ENCODE data around the gene STMN3. TPM values are rescaled to one million over a fixed set of nuclear protein-coding genes. Genes with fewer than 3 reads are reported as not detected.

The STMN3 gene
- total RNA-seq, 1 experiment from 2014 or later = 138 TPM

DNA sequence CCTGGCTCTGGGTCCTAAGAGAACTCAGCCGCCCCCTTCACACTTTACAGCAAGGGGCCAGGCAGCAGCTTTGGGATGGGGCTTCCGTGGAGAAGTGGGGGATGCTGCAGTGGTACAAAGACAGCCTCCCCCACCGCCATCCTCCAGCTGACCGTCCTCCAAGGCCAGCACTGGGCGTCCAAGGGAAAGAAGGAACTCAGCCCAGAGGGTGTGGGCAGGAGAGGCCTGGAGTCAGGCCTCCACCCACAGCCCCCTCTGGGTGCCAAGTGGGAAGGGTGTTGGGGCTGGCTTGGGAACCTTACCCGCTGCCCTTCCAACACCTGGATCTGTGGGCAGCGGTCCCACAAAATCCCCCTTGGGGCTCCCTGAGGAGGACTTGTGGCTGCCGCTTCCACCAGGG lies 13.1 kb downstream of the STMN3 start:
- ChIA-PET RAD21 (ENCODE audit: low non-redundant PET in 1 of 2, low total read pairs in 2 of 2, uncharacterized antibody in 2 of 2, unreplicated experiment in 2 of 2) (no interaction called here), POLR2A (no interaction called here), CTCF (no interaction called here)
- H3K4me2 ChIP-seq (ENCODE audit: low read length) = no peak overlapping the region
- no peak overlapping the region for H2AFZ ChIP-seq (ENCODE audit: low read depth, low read length, poor library complexity, severe bottlenecking)
- intact Hi-C loops (cut with micrococcal nuclease) = loop anchor here (5.0 kb wide), 1 partner anchor 103 kb away; the partner anchor contains the start of gene PTK6
- no peaks in the 10 kb centered on the region for H3K27me3 ChIP-seq (ENCODE audit: insufficient read depth, low read length)
- no peaks in the 10 kb centered on the region for H4K20me1 ChIP-seq (ENCODE audit: insufficient read depth)
- H3K9me3 ChIP-seq (ENCODE audit: control insufficient read depth in 1 of 2, insufficient read depth in 1 of 2, low read depth in 1 of 2, low read length in 2 of 2) = no peaks in the 10 kb centered on the region
- TF ChIP-seq TCF7L2 (IDR thresholded peaks at IDR 0.05; ENCODE audit: borderline replicate concordance, extremely low read depth, insufficient read depth, insufficient read length) (no peak), ZFX (IDR thresholded peaks at IDR 0.05) (no peak), YY1 (IDR thresholded peaks at IDR 0.05; ENCODE audit: extremely low read depth, insufficient replicate concordance, low read depth, low read length) (no peak), EZH2phosphoT487 (IDR thresholded peaks at IDR 0.05; ENCODE audit: borderline replicate concordance) (no peak), CBX3 (IDR thresholded peaks at IDR 0.05; ENCODE audit: low read depth) (no peak), EGR1 (IDR thresholded peaks at IDR 0.05; ENCODE audit: low read depth) (no peak), POLR2AphosphoS5 (IDR thresholded peaks at IDR 0.05; ENCODE audit: low read depth, low read length) (no peak)
- TF ChIP-seq, protein P1, sequence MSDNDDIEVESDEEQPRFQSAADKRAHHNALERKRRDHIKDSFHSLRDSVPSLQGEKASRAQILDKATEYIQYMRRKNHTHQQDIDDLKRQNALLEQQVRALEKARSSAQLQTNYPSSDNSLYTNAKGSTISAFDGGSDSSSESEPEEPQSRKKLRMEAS (IDR thresholded peaks at IDR 0.05) = no peak
- H3K9me2 ChIP-seq (ENCODE audit: insufficient read depth) = no peaks in the 10 kb centered on the region
- H3K9ac ChIP-seq (ENCODE audit: low read length) = no peak overlapping the region
- no peak overlapping the region for H3K4me3 ChIP-seq (replicated peaks in 1 of 2; ENCODE audit: low read depth in 1 of 2, low read length in 2 of 2)
- H3K79me2 ChIP-seq (ENCODE audit: insufficient read depth, low read length) = no peaks in the 10 kb centered on the region
- no peak for ATAC-seq
- no peak overlapping the region for H3K27ac ChIP-seq (ENCODE audit: low read depth, low read length)
- peaks cover 11 to 34% of the 10 kb centered on the region in 2 experiments for H3K4me1 ChIP-seq (ENCODE audit: control insufficient read depth in 1 of 2, insufficient read depth in 2 of 2, low read length in 2 of 2)
- no peak for DNase-seq (ENCODE audit: low read depth, low spot score)
- BruUV-seq (replicated peaks) = no TSS peak
- peaks cover 0 to 8% of the 10 kb centered on the region in 2 experiments; a peak in 1 of 4 replicates for H3K36me3 ChIP-seq (ENCODE audit: control insufficient read depth in 1 of 2, insufficient read depth in 2 of 2, low read length in 2 of 2)

DNA sequence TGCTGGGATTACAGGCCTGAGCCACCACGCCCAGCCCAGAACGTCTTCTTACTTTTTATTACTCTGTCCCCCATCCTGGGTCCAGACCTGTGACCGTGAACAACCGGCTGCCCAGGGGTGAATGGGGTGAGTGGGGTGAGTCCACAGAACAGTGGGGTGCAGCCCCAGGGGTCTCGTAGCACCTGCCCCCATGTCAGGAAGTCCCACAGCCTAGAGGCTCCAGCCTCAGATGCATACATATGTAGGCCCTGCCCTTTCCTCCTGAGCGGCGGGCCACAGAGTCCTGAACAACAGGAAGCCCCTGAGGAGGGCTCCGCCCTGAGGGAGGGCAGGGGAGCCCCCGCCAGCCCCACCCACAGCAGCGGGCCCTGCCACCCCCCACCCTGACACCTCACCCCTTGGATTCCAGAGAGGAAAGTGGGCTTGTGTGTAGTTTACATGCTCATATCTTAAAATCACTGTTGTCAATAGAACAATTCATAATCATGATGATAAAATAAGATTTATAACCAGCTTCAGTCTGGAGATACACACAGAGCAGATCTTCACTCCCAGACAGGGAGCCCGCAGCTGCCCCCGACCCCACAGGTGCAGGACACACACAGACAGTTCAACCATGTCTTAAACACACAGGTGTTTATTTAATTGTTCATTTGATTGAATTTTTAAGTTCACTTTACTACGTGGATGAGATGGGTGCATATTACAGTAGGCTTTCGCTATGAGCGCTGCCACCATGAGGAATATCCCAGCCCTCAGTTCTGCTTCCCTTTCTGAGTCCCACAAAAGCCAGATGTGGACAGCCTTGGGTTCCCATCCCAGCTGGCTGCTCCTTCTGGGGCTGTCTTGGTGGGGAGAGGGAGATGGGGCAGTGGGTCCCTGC lies 13.9 kb downstream of the STMN3 start:
- POLR2A ChIA-PET = no interaction called here
- ATAC-seq = no peak
- TF ChIP-seq EZH2 (IDR thresholded peaks at IDR 0.05) (no peak), ZFX (IDR thresholded peaks at IDR 0.05) (no peak), REST (IDR thresholded peaks at IDR 0.05; ENCODE audit: low read depth) (no peak), CBX3 (IDR thresholded peaks at IDR 0.05; ENCODE audit: low read depth) (no peak), RAD21 (IDR thresholded peaks at IDR 0.05; ENCODE audit: low read depth) (no peak), SRF (IDR thresholded peaks at IDR 0.05; ENCODE audit: low read depth) (no peak), POLR2A (IDR thresholded peaks at IDR 0.05; ENCODE audit: borderline replicate concordance, extremely low read depth, insufficient read depth, insufficient read length) (no peak), TCF7L2 (IDR thresholded peaks at IDR 0.05; ENCODE audit: borderline replicate concordance, extremely low read depth, insufficient read depth, insufficient read length) (no peak), JUND (IDR thresholded peaks at IDR 0.05) (no peak)
- TF ChIP-seq, protein P1 (IDR thresholded peaks at IDR 0.05) = no peak
- peaks cover 0 to 8% of the 10 kb centered on the region in 2 experiments; a peak in 1 of 4 replicates for H3K36me3 ChIP-seq (ENCODE audit: control insufficient read depth in 1 of 2, insufficient read depth in 2 of 2, low read length in 2 of 2)
- CTCF ChIA-PET = no interaction called here
- H3K27ac ChIP-seq (ENCODE audit: low read depth, low read length) = no peak overlapping the region
- no peak overlapping the region for H3K4me2 ChIP-seq (ENCODE audit: low read length)
- no peak overlapping the region for H2AFZ ChIP-seq (ENCODE audit: low read depth, low read length, poor library complexity, severe bottlenecking)
- peaks cover 11 to 34% of the 10 kb centered on the region in 2 experiments for H3K4me1 ChIP-seq (ENCODE audit: control insufficient read depth in 1 of 2, insufficient read depth in 2 of 2, low read length in 2 of 2)
- no TSS peak for BruUV-seq (replicated peaks)
- no peaks in the 10 kb centered on the region for H3K9me2 ChIP-seq (ENCODE audit: insufficient read depth)
- RAD21 ChIA-PET (ENCODE audit: low non-redundant PET in 1 of 2, low total read pairs in 2 of 2, uncharacterized antibody in 2 of 2, unreplicated experiment in 2 of 2) = no interaction called here
- H3K27me3 ChIP-seq (ENCODE audit: insufficient read depth, low read length) = no peaks in the 10 kb centered on the region
- intact Hi-C loops (cut with micrococcal nuclease) = no loop called here
- H3K9me3 ChIP-seq (ENCODE audit: control insufficient read depth in 1 of 2, insufficient read depth in 1 of 2, low read depth in 1 of 2, low read length in 2 of 2) = no peaks in the 10 kb centered on the region
- no peak for DNase-seq (ENCODE audit: low read depth, low spot score)
- no peaks in the 10 kb centered on the region for H4K20me1 ChIP-seq (ENCODE audit: insufficient read depth)
- H3K79me2 ChIP-seq (ENCODE audit: insufficient read depth, low read length) = no peaks in the 10 kb centered on the region
- no peak overlapping the region for H3K4me3 ChIP-seq (replicated peaks in 1 of 2; ENCODE audit: low read depth in 1 of 2, low read length in 2 of 2)
- no peak overlapping the region for H3K9ac ChIP-seq (ENCODE audit: low read length)
